ENCODE measurements around the gene TACR1. TPM values are rescaled to one million over a fixed set of nuclear protein-coding genes. Genes with fewer than 3 reads are reported as not detected.

TACR1 gene
- total and polyA plus RNA-seq, 2 experiments from 2014 or later, result 3.5 to 7.3 TPM

GRCh38 chr2:75012080-75012479, 187.2 kb downstream of the TACR1 start (continued):
- no peak for TF ChIP-seq CTCF (conservative IDR thresholded peaks at IDR 0.05; ENCODE audit: low read depth in 2 of 2)
- no peak for TF ChIP-seq POLR2AphosphoS5 (IDR thresholded peaks at IDR 0.05; ENCODE audit: low read depth)
- no peak for TF ChIP-seq EZH2phosphoT487 (IDR thresholded peaks at IDR 0.05; ENCODE audit: unreplicated experiment)
- TF ChIP-seq CREB1 (CRISPR knock-in tag; IDR thresholded peaks at IDR 0.05; ENCODE audit: low read depth), result no peak
- no peak for TF ChIP-seq JUNB (IDR thresholded peaks at IDR 0.05; ENCODE audit: unreplicated experiment)
- TF ChIP-seq NANOG (IDR thresholded peaks at IDR 0.05; ENCODE audit: borderline replicate concordance), result no peak
- TF ChIP-seq REST (IDR thresholded peaks at IDR 0.05; ENCODE audit: unreplicated experiment), result no peak
- no peak for TF ChIP-seq EZH2 (IDR thresholded peaks at IDR 0.05; ENCODE audit: low read depth, unreplicated experiment)
- no peak for TF ChIP-seq STAT1 (IDR thresholded peaks at IDR 0.05; ENCODE audit: unreplicated experiment)
- no peak for TF ChIP-seq ETS1 (IDR thresholded peaks at IDR 0.05)

- no peak overlapping the region for H3K4me2 ChIP-seq
- peaks cover 3% of the 10 kb centered on the region for H3K27me3 Mint-ChIP-seq (ENCODE audit: insufficient read depth, low read depth, poor library complexity)
- H3K79me2 ChIP-seq (replicated peaks; ENCODE audit: insufficient read depth), result no peaks in the 10 kb centered on the region
- H3K27ac ChIP-seq (ENCODE audit: low read depth), result no peak overlapping the region
- ATAC-seq (no peak), DNase-seq (ENCODE audit: low spot score) (no peak)
- H4K20me1 ChIP-seq (replicated peaks; ENCODE audit: insufficient read depth), result no peaks in the 10 kb centered on the region
- no peaks in the 10 kb centered on the region; the same call in 2 of the 3 replicates for H3K9me3 Mint-ChIP-seq
- no peaks in the 10 kb centered on the region for H3K27me3 ChIP-seq (ENCODE audit: insufficient read depth)
- no peak overlapping the region for H3K4me3 ChIP-seq
- no peaks in the 10 kb centered on the region for H3K36me3 ChIP-seq (ENCODE audit: insufficient read depth)
- peaks cover 5% of the 10 kb centered on the region for H3K4me1 Mint-ChIP-seq
- H2AFZ ChIP-seq, result no peak overlapping the region
- no peaks in the 10 kb centered on the region; the same call in 1 of the 2 replicates for H3K9me2 ChIP-seq (ENCODE audit: insufficient read depth)
- H3K4me1 ChIP-seq (ENCODE audit: insufficient read depth), result no peaks in the 10 kb centered on the region; the same call in 1 of the 2 replicates
- H3K4me3 Mint-ChIP-seq, result no peak overlapping the region
- H3F3A ChIP-seq (replicated peaks; ENCODE audit: low read depth), result no peaks in the 10 kb centered on the region
- H3K27ac Mint-ChIP-seq, result no peak overlapping the region
- no peaks in the 10 kb centered on the region for H3K36me3 Mint-ChIP-seq (ENCODE audit: low read depth)
- TF ChIP-seq ETS1 (IDR thresholded peaks at IDR 0.05) (no peak), JUNB (IDR thresholded peaks at IDR 0.05; ENCODE audit: unreplicated experiment) (no peak), CTCF (conservative IDR thresholded peaks at IDR 0.05; ENCODE audit: low read depth in 2 of 2) (no peak), ZNF114 (CRISPR knock-in tag; IDR thresholded peaks at IDR 0.05) (no peak), CREB1 (CRISPR knock-in tag; IDR thresholded peaks at IDR 0.05; ENCODE audit: low read depth) (no peak)
These were observed 188.7 kb downstream of the TACR1 start for GRCh38 chr2:75010571-75010970.

All from GM23338 (cell line).